Fibroblast of the aortic adventitia (primary cell): Measurements from ENCODE around the gene EVPL. TPM values are rescaled to one million over a fixed set of nuclear protein-coding genes. Genes with fewer than 3 reads are reported as not detected.

Source experiments
- DNase-seq: peaks from one replicate; pipeline ENCODE4 v3.0.0-alpha.2; 2010; ENCODE audit warnings: low read depth
- H3K4me3 ChIP-seq: 2 replicates; pipeline ENCODE4 v1.5.1; 2011; ENCODE audit warnings: low read depth, mild to moderate bottlenecking, control low read depth, low read length, moderate library complexity
- total RNA-seq: library from RNA; depleted of rRNA; stranded (reverse); fragments of >200 nt; gene quantifications from 2 replicates; pipeline ENCODE4 v1.2.3, GENCODE V29; 2012; ENCODE audit warnings: low replicate concordance
- TF ChIP-seq, protein P1 (sequence below): IDR thresholded peaks from 2 replicates; pipeline ENCODE4 v1.5.1; 2011; ENCODE audit warnings: mild to moderate bottlenecking, low read length, control low read depth, inconsistent platforms; ENCODE audit not compliant: insufficient read depth

EVPL gene
- total RNA-seq, 1 donor = not detected

DNA sequence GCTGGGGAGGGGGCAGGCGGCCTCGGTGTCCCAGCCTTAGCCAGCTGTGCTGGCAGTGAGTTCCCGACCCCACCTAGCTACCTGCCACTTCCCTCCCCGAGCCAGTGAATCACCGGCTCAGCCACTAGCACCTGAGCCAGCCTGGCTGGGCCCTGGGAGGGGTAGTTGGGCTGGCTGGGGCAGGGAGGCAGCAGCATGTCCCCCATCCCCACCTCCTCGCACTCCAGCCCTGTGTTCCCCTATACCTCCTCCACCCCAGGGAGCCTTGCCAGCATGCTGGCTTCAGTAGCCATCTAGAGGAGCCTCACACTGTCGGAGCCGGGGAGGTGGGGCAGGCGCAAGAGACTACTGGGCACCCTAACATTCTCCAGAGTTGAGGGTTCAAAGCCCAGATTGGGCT, 2.8 kb downstream of the EVPL start:
- TF ChIP-seq, protein P1, sequence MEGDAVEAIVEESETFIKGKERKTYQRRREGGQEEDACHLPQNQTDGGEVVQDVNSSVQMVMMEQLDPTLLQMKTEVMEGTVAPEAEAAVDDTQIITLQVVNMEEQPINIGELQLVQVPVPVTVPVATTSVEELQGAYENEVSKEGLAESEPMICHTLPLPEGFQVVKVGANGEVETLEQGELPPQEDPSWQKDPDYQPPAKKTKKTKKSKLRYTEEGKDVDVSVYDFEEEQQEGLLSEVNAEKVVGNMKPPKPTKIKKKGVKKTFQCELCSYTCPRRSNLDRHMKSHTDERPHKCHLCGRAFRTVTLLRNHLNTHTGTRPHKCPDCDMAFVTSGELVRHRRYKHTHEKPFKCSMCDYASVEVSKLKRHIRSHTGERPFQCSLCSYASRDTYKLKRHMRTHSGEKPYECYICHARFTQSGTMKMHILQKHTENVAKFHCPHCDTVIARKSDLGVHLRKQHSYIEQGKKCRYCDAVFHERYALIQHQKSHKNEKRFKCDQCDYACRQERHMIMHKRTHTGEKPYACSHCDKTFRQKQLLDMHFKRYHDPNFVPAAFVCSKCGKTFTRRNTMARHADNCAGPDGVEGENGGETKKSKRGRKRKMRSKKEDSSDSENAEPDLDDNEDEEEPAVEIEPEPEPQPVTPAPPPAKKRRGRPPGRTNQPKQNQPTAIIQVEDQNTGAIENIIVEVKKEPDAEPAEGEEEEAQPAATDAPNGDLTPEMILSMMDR = no peak
- no peak overlapping the region for H3K4me3 ChIP-seq
- no peak for DNase-seq

DNA sequence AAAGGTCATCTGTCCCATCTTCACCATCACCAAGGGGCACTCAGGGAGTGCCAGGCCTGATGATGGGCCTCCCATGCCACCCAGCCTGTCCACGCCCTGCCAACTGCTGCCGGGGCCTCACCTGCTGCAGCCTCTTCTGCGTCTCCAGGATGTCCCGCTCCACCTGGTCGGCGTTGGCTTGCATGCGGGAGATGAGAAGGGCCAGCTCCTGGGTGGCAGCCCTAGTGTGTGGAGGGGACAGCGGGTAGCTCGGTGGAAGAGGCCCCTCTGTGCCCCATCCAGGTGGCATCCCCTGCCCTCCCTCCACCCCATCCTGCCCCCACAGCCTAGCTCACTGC, 3.2 kb downstream of the EVPL start:
- TF ChIP-seq, protein P1 = no peak
- no peak for DNase-seq
- H3K4me3 ChIP-seq = no peak overlapping the region

DNA sequence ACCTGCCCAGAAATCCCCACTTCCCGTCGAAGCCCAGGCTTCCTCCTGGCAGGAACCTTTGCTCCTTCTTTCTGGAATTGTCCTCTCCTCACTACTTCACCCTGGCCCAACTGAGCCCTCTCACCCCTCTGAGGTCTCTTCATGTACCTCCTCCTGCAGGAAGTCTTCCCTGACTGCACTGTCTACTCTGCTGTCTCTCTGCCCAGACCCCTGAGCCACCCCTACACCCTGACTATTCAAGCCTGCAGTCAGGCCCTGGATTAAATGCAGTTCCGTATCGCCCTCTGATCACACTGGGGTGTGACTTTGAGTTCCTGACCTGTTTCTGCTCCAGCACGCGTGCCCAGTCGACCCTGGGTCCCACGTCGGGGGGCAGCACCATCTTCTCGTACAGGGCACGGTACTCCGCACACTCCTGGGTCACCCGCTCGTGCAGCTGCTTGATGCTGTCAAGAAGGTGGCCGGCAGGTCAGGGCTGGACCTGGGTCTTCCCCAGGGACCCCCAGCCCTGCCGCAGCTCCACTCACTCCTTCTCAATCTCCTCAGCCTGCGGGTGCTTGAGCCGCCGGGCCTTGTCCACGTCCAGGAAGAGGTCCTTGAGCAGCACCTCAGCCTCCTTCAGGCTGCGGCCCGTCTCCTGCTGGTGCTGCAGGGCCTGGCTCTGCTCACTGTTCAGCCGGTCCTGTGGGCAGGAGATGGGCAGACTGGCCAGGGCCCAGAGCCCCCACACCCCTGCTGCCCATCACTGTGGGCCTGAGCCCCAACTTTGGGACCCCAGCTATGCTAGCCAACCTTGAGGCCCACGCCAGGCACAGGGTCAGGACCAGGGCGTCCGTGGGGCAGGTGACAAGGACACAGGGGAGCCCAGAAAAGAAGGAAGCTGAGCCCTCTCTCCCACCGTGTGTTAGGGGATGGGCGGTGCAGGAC, 3.9 kb downstream of the EVPL start:
- DNase-seq = no peak
- no peak overlapping the region for H3K4me3 ChIP-seq
- TF ChIP-seq, protein P1 = no peak

DNA sequence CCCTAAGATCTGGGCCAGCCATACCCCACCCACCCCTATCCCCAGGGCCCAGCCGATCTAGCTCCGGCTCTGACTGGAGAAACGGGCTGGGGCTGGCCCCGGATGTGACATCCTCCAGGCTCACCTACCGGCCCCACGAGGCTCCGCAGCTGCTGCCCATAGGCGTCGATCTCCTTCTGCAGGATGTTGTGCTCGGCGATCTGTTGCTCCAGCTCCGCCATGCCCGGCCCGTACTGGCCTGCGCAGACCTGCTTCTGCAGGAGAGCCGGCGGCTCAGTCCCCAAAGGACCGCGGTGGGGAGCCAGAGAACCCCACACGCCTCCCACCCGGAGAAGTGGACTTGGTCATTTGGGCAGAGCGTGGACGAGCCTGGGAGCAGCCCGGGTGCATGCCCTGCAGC, 4.8 kb downstream of the EVPL start:
- no peak for DNase-seq
- no peak overlapping the region for H3K4me3 ChIP-seq
- TF ChIP-seq, protein P1 = no peak

DNA sequence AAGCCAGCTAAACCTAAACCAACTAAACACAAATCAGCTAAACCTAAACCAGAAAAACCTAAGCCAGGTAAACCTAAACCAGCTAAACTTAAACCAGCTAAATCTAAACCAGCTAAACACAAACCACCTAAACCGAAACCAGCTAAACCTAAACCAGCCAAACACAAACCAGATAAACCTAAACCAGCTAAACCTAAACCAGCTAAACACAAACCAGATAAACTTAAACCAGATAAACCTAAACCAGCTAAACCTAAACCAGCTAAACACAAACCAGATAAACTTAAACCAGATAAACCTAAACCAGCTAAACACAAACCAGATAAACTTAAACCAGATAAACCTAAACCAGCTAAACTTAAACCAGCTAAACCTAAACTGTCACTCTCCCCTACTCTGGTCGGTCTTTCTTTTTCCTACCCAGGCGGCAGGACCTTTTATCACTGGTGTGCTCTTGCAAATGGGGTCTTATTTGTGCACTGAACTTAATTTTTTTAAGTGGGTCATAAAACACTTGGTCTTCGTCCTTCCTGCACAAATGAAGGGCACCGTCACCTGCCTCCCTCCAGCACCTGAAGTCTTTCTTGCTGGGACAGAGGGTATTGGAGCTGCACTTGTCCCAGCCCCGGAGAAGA, 7.2 kb downstream of the EVPL start:
- TF ChIP-seq, protein P1 = no peak
- DNase-seq = no peak
- no peak overlapping the region for H3K4me3 ChIP-seq

DNA sequence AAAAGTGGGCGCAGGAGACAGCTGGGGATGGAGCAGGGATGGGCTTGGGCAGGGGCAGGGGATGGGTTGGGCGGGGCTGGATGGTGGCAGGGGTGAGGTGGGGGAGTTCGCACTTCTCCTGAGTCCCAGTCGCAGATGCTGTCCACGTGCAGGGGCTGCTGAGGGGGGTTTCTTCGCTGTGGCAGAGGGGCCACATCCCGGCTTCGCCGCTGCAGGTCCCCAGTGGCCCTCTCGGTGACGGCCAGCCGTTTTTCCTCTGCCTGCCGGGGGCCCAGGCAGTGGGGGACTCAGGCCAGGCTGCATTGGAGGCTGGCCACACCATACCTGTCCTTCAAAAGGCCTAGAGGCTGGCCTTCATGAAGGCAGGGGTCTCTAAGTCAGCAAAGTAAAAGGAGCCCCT, 8.3 kb downstream of the EVPL start:
- H3K4me3 ChIP-seq = no peak overlapping the region
- TF ChIP-seq, protein P1 = no peak
- no peak for DNase-seq

DNA sequence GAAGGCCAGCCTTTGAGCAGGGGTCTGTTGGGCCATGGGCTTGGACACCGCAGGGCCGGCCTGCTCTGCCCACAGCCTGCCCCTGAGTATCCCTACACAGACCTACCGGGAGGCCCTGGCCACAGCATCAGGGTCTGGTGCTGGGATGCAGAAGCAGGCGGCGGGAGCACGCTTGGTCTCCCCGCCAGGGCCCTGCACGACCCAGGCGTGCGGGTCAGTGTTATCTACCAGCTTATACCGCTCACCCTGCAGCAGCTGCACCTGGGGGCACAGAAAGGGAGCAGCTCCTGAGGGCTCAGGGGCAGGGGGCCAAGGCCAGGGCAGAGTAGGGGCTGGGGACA, 8.8 kb downstream of the EVPL start:
- DNase-seq = no peak
- no peak overlapping the region for H3K4me3 ChIP-seq
- TF ChIP-seq, protein P1 = no peak
